Medulla oblongata (tissue), 1 donor: Measurements from ENCODE around the gene H2BK1.

ENCODE experiments used
- DNase-seq: peaks from one replicate; pipeline ENCODE4 v3.0.0-alpha.2; 2015; ENCODE audit errors: extremely low spot score

Gene H2BK1

DNA sequence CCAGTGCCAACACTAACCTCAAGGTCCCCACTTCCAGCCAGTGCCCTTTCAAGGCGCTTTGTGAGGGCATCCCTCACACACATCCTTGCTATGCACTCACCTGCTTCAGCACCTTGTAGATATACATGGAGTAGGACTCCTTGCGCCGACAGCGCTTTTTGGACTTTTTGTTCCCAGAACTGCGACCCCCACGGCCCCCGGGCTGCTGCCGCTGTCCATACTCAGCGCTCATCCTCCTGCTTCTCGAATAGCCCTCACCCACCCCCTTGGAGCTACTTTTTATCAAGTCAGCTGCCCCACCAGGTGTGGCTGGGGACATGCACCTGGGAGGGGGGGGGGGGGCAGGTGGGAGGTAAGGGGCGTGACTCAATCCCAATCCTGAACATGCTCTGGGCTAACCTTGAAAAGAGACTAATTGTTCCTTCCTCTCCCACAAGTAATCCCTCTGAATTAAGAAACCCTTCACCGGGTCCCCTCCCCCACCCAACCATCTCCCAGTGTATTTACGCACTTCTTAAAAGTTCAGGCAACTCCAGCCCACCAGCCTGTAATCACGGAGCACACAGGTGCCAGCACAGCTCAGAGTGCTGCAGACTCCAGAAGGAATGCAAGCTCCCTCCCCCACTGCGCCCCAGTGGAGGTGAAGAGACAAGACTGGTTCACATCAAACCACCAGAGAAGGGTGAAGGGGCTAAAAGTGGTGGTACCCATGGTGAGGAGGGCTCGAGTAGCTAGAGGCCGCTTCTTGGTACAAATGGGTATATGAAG, at the start of gene H2BK1:
TSS of gene H2BK1 (minus strand) at position 402 of the 768 bp plus-strand sequence. CDS start at position 232, 170 bp downstream.
- DNase-seq = no peak

DNA sequence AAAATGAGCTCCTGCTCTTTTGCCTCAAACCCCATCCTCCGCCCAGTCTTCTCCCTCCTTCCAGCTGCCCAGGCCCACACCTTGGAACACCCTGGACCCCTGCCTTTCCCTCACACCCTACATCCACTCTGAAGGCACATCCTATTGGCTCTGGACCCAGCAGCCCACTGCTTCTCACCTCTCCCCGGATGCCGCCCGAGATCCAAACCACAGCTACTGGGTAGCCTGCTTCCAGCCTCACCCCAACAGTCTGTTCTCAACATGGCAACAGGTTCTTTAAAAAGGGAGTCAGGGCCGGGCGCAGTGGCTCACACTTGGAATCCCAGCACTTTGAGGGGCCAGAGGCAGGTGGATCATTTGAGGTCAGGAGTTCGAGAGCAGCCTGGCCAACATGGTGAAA, 47.7 kb upstream of the H2BK1 start:
- no peak for DNase-seq

DNA sequence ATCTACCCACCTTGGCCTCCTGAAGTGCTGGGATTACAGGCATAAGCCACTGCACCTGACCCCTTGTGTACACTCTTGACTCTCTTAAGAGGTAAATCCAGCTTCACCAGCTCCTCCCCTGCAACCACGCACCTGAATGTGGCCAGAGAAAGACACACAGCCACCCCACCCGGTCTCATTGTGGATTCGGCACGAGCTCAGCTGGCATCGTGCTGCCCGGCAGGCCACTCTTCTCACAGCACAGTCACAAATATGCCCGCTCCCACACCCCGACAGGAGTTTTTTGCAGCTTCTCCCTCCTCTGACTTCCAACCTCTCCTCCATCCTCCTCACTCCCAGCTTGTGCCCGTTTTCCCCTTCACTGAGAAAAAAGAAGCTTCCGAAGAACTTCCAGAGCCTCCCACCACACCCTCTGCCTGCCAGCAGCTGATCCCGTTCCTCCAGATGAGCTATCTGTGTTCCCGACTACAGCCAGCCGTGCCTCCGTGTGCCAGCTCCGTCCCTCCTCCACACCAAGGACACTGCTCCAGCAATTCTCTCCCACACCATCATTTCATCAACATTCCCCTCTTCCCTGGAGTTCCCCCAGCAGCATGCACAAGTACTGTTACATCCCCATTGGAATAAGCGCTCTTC, 46.2 kb upstream of the H2BK1 start:
- no peak for DNase-seq

DNA sequence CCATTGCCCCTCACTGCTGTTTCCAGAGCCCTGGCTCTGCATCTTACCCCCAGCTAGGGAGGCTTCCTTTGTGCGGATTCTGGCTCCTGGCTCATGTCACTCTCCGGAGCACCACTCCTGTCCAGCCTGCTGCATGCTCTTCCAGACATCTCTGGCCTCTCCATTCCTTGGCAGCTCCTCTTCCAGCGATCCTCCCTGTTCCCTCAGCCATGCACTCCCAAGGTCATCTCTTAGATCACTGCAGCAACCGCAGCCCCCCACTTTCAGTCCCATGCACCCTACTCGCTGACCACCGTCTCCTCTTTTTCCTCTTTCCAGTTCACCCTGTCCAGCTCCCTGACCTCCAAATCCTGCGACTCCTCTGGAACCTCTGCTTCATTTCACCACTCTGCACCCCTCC, 45.1 kb upstream of the H2BK1 start:
- DNase-seq = no peak

DNA sequence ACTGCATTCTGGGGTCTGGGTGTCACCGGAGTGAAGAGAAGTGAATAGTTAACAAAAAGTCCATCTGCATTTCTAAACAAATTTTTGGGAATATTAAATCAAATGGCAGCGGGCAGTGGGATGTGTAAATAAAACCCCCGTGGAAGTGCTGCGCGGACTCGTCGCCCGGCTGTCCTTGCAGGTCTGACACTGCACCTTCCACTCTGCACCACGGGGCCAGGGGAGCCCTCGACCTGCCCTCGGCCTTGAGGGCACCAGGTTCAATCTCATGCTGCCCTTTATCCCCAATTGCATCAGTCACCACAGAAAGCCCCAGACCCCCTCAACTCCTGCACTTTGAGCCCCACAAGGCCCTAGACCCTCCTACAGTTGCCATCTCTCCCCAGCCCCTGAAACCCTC, 44.6 kb upstream of the H2BK1 start:
- no peak for DNase-seq

DNA sequence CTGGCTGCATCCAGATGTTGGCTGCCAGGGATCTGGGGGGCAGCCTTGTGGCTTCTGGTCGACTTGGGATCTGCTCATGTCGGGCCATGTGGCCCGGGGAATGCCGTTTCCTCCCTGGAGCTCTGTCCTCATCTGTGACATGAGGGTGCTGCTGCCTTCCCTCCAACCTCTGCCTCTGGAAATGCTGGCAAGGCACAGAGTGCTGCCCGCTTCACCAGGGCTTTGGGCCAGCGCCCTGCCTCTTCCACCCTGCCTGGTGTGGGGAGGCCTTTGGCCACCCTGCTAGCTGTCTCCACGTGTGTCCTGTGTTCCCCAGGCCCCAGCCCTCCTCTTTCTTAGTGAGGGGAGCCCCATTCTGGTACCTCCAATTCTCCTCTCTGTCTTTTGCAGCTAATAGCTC, 44.0 kb upstream of the H2BK1 start:
- DNase-seq = no peak

DNA sequence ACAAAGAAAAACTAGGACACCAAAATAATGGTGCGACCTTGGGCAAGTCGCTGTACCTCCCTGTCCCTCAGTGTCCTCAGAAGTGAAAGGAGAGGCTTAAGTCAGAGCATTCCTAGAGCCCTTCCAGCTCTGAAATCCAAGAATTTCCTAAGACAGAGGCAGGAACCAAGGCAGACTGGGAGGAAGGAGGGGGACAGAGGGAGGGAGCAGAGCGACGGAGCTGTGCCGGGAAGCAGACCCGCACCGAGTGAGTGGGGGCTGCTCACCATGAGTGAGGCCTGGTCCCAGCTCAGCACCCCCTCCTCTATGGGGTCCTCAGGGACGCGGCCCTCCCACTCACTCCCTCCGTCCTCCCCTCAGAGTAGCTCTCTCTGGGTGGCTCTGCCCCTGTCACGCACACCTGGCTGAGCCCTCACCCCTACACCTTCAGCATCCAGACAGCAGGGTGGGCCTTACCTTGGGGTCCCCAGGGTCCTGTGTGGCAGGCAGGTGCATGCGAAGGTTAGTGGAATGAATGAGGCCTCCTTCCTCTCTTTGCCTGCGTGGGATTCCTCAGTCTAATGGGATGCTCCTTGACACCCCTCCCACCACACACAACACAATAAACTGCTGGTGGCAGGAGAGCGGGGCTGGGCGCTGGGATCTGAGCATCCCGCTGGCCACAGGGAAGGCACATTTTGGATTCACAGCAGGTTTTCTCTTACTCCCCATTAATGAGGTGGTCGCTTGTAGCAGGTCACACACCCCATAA, 42.8 kb upstream of the H2BK1 start:
- no peak for DNase-seq

DNA sequence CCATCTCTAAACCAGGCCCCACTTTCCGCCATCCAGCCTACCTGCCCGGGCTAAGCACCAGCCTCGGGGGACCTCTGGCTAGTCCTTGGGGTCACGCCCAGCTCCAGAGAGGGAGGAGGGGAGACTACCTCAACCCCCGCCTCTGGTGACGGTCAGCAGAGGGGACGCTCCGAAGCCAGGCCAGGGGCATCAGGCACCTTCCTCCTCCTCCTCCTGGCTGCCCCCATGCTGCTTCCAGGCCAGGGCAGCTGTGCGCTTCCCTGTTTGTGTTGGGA, 42.2 kb upstream of the H2BK1 start:
- no peak for DNase-seq

DNA sequence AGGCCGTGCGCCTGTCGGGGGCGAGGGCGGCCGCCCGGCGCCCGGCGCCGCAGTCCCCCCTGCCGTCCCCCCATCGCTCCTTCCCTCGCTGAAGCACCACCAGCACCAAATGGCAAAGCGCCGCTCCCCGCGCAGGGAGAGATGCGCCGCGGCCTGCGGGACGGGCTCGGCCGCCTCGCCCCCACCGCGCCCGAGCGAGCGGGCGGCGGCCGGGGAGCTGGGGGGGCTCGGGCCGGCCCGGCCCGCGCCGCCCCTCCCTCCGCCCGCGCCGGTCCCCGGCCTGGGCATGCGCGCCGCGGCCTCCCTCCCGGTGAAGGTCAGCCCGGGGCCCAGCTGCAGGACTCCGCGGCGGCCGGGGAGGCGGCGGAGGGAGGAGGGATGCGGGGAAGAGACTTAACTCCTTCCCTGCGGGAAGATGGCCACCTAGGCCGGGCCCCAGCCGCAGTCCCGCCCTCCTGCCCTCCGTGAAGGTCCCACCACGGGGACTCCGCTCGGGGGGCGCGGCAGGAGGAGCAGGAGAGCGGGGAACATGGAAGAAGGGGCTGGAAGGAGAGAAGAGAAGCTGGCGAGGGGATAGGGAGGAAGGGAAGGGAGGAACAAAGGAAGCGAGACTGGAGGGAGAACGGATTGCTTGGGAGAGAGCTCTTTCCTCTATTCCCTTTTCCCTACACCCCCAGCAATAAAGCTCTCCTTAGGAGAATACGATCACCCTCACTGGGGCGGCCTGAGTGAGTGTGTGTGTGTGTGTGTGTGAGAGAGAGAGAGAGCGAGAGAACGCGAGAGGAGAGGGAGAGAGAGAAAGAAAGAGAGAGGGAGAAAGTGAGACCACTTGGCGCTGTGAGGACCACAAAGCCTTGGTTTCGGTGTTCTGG, 41.6 kb upstream of the H2BK1 start:
- DNase-seq = peak; percentile 80

DNA sequence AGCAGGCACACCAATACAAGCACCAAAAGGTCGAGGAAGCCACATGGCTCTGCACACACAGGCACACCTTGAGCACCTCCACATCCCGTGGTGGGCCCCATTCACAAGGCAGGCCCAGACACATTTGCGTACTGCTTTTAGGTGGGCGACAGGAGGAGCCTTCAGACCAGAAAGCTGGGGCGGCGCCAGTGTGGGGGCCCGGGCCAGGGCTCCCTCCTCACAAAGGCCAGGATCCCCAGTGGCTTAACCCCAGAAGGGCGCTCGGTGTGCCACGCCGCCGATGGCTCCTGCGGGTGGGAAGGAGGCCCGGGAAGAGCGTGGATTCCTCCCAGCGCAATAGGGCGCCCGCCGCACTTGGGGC, 41.0 kb upstream of the H2BK1 start:
- DNase-seq = no peak

DNA sequence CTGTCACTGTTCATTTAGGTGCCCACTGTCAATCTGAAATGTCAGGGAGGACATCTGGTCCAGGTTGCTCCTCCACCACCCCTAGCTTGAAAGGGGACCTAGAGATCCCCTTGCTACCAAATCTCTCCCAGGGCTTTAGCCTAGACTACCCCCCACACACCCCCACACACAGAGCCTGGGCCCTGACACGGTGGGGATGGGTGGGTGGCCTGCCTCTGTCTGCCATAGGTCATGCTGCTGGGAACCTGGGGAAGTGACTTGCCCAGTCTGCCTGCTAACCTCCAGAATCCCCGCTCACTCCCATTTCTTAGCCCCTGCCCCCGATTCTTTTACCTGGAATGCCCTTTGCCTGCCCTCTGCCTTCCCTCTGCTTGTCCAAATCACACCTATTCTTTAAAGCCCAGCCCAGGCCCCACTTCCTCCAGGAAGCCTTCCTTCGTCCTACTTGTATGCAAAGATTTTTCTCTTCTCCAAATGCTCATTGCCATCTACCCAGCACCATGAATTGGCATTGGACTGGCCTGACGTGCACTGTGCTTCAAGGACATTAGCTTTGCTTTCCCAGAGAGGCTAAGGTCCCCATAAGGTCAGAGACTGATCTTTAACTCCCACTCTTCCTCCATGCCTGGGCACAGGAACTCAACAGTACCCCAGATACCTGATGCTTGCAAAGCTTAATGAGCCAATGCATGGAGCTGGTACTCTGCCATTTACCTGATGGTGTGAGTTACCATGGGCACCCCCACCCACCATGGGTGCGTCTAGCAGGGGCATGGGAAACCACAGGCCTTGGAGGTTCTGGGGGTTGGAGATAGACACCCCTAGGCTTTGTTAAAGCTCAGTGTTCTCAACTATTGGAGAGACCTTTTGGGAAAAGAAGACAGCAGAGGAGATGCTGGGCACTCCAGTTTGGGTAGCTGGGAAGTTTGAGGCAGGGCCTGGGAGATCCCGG, 40.2 kb upstream of the H2BK1 start:
- no peak for DNase-seq

DNA sequence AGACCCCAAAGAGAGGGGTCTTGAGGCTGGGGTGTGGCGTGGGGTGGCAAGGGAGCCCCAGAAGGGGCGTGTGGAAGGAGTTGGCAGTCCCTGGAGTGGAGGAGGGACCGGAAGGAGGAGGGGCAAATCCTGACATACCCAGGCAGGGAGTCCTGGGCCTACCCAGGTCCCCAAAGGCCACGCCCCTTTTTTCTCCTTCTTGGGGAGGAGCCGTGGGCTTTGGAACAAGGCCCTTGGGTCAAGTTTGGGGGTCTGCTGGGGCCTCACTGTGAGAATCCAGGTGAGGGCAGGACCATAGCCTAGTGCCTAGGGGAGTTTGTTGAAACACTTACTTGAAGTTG, 39.4 kb upstream of the H2BK1 start:
- DNase-seq = no peak

DNA sequence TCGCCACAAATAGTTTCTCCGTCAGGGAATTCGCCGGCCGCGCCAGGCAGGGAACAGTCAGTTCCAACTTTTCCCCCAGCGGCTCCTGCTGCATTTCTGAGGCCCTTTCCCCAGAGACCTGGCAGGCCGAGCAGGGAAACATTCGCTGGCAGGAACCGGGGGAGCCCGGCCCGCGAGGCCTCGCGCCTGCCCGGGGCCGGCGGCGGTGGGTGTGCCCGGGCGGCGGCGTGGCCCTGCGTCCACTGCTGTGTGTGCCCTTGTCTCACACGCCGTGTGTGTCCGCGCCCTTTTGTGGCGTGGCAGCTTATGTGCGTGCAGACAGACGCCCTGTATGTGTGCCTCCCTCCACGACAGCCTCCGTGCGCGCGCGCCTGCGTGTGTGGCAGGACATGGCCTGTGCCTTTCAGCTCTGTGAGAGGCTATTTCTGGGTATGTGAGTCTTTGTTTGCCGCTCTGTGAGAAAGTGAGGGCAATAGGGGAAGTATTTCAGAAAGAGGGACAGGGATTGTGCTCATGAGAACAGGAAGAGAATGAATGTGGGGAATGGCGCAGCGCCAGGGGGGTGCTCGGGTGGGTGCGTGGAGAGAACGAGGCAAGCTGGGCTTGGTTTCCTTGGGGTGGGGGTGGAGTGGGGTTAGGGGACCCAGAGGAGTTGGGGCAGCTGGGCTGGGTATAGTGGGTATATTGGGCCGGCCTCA, 38.9 kb upstream of the H2BK1 start:
- peak; percentile 76 for DNase-seq

DNA sequence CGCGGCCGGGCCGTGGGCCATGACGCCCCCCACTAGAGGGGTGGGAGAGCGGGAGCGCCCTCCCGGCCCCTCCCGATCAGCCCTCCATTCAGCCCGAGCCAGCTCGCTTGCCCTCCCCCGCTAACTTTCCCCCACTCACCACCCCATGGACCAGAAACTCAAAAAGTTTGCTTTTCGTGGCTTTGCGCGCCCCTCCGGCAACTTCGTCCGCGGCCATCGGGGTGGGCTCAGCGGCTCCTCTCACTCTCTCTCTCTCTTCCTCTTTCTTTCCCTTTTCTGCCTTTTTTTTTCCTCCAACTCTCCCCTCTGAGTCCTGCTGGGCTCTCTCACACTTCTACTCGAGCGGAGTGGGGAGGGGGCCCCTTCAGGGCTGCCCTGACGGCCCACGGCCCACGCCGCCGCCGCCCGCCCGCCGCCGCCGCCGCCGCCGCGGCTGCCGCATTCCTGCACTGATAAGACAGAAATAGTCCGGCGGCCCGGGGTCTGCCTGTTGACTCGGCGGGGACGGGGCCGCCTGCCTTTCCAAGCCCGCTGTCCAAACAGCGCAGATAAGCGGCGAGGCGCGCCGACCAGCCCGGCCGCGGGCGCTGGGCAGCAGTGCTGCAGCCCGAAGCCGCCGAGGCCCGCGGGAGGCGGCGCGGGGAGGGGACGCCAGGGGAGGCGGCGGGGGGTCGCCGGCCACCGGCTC, 38.2 kb upstream of the H2BK1 start, which contains the start of gene SMARCD3:
TSS of gene SMARCD3 (minus strand) at position 349 of the 688 bp plus-strand sequence. CDS start at position 217, 132 bp downstream.
- DNase-seq = peak; percentile 73

DNA sequence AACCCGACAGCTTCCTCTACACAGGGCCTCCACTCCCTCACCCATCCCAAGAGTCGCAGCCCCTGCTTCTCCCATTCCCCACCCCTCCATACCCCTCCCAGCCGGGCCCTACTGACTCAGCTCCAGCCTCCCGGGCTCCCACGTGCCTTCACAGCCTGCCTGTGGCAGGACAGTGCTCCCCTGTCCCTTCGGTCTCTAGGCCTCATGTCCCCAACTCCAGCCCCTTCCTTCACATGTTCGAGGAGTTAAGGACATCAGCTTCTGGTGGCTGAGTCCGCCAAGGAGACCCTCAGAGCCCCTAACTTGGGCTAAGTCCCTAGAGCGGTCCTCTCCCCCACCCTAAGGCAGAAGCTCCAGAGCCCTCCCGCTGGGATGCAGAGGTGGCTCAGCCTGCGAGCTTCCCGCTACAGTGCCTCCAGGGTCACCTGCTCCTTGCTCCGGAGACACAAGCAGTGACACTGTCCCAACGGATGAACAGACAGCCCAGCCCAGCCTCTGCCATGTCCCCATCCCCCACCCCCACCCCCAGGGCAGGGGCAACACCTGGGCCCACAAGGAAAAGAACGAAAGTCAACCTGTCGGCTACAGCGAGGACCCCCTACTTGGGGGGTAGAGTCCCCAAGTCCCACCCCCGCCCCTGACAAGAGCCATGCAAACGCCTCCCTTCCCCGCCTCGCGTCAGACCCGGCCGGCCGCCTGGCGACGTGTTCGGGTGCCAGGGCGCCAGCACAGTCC, 37.5 kb upstream of the H2BK1 start:
- no peak for DNase-seq

DNA sequence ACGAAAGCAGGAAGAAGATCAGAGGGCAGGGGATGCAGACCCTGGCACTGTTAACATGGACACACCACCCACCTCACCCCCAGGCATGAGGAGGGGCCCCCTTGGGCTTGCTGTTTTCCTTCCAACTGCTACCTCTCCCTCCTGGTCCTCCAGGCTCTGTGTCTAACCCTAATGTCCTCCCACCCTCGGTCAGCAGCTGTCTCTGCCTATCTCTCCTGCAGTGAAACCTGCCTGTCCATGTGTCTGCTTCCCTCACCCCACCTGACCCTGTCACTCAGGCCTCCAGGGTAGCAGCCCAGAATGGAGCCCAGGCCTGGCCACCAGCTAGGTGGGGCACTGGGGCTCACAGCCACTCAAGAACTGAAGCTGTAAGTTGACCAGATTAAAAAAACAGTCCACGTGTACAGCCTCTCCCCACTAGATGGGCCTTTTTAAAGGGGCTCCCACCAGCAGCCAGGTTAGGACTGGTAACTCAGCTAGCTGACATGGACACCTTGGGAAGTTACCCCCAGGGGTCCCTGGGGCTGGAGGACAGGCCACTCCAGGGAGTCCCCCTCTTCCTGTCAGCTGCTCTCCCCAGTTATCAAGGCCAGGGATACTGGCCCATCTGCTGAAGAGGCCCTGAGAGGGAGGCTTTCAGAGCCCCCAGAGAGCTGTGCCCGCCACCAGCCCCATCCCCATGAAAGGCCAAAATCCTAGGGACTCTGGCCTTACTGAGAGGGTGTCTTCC, 36.7 kb upstream of the H2BK1 start:
- no peak for DNase-seq

DNA sequence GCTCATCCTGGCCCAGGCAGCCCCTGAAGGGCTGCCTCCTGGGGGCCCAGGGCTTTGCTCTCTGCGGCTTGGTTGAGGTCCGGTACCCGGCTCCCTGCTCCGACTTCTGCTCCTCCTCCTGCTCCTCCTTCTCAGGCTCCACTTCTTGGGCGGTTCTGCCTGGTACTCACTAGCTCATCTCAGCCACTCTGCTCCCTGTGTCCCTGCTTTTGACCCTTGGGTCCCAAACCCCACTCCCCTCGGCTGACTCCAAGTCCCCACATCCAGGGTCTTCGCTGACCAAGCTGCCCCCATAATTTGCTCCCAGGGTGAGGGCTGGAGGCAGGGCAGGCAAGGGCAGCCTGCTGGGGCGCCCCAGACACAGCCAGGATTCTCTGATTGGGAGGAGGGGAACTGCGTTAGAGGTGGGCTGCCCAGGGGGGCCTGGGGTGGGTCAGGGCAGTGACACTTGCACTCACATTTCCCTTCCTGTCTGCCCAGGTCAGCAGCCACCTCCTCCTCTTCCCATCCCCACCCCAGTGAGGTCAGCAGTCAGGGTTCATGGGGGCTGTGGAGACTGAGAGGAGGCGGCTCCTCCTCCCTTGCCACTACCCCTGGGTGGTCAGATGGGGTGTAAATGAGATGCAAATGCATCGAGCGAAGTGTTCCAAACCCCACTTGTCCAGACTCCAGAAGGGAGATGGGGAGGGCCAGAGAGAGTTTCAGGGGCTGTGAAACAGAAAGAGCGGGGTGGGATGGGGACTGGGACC, 36.0 kb upstream of the H2BK1 start:
- DNase-seq = no peak
